Suprapubic skin (tissue), 4 donors: ENCODE results near the gene B3GALT6.

ENCODE experiments used
- EP300 ChIP-seq: sonication (generic); formaldehyde crosslinking; IDR thresholded peaks from one replicate; pipeline ENCODE4 v1.6.1; 2017; ENCODE audit warnings: antibody characterized with exemption
- POLR2A ChIP-seq, 2 donors: fragments of 450-650 bp; IDR thresholded peaks; one replicate each; pipeline ENCODE4 v1.6.1; 2017; ENCODE audit warnings: antibody characterized with exemption in 2 of 2, mild to moderate bottlenecking in 2 of 2, moderate library complexity in 2 of 2
- POLR2AphosphoS5 ChIP-seq, 3 donors: sonication (generic); formaldehyde crosslinking; IDR thresholded peaks; one replicate each; pipeline ENCODE4 v1.6.1; 2017; ENCODE audit warnings: antibody characterized with exemption in 3 of 3
- TF ChIP-seq, protein P1 (sequence below), 2 donors: fragments of 200-600 bp in 1 of 2; fragments of 450-650 bp in 1 of 2; sonication (generic) in 1 of 2; IDR thresholded peaks; one replicate each; pipeline ENCODE4 v1.5.1; 2016 to 2019; ENCODE audit warnings: antibody characterized with exemption in 2 of 2, mild to moderate bottlenecking in 1 of 2, moderate library complexity in 1 of 2

DNA sequence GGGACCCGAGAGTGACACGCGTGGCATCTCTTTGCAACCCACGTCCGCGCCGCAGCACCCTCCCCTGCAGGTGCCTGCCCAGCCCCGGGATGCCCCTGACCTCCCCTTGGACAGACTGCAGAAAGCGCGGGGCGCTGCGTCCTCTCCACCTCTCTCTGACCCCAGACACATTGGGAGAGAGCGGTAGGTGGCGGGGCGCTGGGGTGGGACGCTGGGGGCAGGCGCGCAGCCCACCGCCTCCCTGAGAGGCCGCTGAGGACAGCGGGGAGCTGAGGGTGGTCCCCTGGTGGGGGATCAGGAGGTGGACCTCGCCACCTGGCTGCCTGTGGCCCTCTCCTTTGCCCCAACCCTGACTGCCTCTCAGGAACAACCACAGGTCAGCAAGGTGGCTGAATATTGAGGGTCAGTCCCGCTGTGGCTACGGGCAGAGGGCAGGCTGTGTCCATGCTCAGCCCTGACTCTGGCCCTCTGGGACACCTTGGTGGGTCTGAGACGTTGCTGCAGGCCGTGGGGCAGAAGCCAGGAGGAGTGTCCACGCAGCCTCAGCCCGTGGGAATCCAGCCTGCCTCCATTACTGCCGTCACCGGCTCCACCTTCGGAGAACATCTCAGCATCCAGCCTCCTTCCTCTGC is 42.4 kb downstream of the B3GALT6 start:
- TF ChIP-seq, protein P1, sequence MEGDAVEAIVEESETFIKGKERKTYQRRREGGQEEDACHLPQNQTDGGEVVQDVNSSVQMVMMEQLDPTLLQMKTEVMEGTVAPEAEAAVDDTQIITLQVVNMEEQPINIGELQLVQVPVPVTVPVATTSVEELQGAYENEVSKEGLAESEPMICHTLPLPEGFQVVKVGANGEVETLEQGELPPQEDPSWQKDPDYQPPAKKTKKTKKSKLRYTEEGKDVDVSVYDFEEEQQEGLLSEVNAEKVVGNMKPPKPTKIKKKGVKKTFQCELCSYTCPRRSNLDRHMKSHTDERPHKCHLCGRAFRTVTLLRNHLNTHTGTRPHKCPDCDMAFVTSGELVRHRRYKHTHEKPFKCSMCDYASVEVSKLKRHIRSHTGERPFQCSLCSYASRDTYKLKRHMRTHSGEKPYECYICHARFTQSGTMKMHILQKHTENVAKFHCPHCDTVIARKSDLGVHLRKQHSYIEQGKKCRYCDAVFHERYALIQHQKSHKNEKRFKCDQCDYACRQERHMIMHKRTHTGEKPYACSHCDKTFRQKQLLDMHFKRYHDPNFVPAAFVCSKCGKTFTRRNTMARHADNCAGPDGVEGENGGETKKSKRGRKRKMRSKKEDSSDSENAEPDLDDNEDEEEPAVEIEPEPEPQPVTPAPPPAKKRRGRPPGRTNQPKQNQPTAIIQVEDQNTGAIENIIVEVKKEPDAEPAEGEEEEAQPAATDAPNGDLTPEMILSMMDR (IDR thresholded peaks at IDR 0.05) = no peak
- TF ChIP-seq POLR2A (IDR thresholded peaks at IDR 0.05) = no peak
- TF ChIP-seq POLR2AphosphoS5 (IDR thresholded peaks at IDR 0.05) = no peak
- no peak for TF ChIP-seq EP300
